Activated naive CD4-positive, alpha-beta T cell treated with anti-CD3 and anti-CD28 coated beads for 36 hours (primary cell): ENCODE data around the gene MSH3. TPM values are rescaled to one million over a fixed set of nuclear protein-coding genes. Genes with fewer than 3 reads are reported as not detected.

Experiments
- CTCF ChIA-PET: fragments of 350-600 bp; sonication (Branson Sonifier 250); formaldehyde crosslinking; loops from one replicate; lab custom pipeline; 2021; ENCODE audit warnings: antibody characterized with exemption; lab: Charles Lee
- DNase-seq: peaks from one replicate; pipeline ENCODE4 v3.0.0-alpha.2; 2020
- H3K27ac Mint-ChIP-seq: one replicate; pipeline ENCODE4 v1.8.0; 2021; ENCODE audit warnings: mild to moderate bottlenecking, mixed read lengths
- H3K27me3 Mint-ChIP-seq: one replicate; pipeline ENCODE4 v1.8.0; 2021; ENCODE audit warnings: low read depth, mixed read lengths
- H3K36me3 Mint-ChIP-seq: one replicate; pipeline ENCODE4 v1.8.0; 2021; ENCODE audit warnings: low read depth, mixed read lengths
- H3K4me1 Mint-ChIP-seq: one replicate; pipeline ENCODE4 v1.8.0; 2021; ENCODE audit warnings: low read depth, mixed read lengths
- H3K4me3 Mint-ChIP-seq: one replicate; pipeline ENCODE4 v1.8.0; 2021; ENCODE audit warnings: mild to moderate bottlenecking, moderate library complexity, mixed read lengths
- H3K9me3 Mint-ChIP-seq: one replicate; pipeline ENCODE4 v1.8.0; 2021; ENCODE audit warnings: mixed read lengths
- intact Hi-C: fragments of 100-400 bp; cut with micrococcal nuclease; formaldehyde crosslinking; loops from one replicate; pipeline ENCODE4 v1.15.1; 2023
- total RNA-seq, 2 experiments: library from RNA; stranded (reverse); gene quantifications; one replicate each; pipeline ENCODE4 v1.2.3, GENCODE V29; 2021

Gene MSH3
- total RNA-seq, 2 experiments from 2014 or later = 25.1 to 25.8 TPM

DNA sequence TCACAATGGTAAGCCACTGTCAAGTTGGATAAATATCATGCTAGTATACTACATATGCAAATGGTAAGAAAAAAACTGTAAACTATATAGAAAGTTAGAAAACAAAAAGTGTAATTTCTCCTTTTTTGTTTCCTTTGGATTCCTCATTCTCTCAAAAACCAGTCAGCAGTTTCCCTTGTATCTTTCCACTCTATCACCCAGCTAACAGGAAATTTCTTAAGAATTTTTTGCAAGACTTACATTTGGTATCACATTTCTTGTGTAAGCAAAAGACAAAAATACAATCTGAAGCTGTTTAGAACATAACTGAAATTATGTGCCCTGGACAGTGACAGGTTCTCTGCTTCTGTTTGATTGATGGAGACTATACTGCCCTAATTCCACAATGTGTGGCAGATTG is 25.2 kb upstream of the MSH3 start:
- no peak overlapping the region for H3K27ac Mint-ChIP-seq

DNA sequence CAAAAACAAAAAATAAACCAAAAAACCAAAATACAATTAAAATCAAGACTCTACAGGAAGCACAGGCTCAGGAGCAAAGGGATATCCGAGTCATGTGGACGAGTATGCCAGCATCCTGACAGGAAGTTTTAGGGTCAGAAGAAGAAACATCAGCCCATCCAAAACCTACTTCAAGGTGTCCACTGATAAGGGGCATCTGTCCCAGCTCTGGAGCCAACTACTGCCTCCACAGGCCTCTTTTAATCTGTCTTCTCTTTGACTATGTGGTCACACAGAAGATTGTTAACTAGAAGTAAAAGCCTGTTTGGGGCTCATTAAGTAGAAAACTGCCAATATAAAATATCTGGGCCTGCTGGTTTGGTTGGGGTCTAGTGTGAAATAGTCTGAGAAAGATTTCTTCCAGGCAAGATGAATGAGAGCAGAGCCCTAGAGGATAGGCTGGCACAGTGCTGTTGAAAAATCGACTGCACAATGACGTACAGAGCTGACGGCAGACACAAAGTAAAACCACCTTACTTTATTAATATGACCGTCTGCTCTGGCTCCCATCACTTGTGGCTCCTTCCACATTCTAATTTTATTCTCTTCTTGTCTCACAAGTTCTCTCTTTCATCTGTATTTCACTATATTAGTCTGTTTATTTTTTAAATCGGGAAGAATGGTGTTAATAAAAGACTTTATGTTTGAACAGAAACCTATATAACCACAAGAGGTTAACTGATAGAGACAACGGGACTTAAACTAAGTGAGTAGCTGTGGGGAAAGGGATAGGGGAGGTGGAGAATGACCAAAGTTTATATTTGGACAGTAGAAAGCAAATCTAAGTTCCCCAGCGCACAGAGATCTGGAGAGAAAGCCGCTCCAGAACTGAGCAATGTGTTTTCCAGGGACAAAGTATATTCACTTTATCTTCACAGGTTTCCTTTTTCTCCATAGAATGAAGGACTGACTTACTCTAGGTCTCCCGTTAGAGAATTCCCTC is 22.9 kb upstream of the MSH3 start:
- CTCF ChIA-PET = no interaction called here

More for the DNA sequence above, 25.2 kb upstream of the MSH3 start:
- no peaks in the 10 kb centered on the region for H3K27me3 Mint-ChIP-seq
- H3K4me3 Mint-ChIP-seq = no peak overlapping the region
- peaks cover 40% of the 10 kb centered on the region for H3K36me3 Mint-ChIP-seq
- intact Hi-C loops = no loop called here
- no peak for DNase-seq
- no peaks in the 10 kb centered on the region for H3K9me3 Mint-ChIP-seq
- peaks cover 2% of the 10 kb centered on the region for H3K4me1 Mint-ChIP-seq
- CTCF ChIA-PET = no interaction called here

GRCh38 chr5:80632700-80633099 is 21.8 kb upstream of the MSH3 start:
- Mint-ChIP-seq H3K27me3 (no peaks in the 10 kb centered on the region), H3K36me3 (peaks cover 53% of the 10 kb centered on the region), H3K9me3 (no peaks in the 10 kb centered on the region), H3K4me3 (no peak overlapping the region), H3K4me1 (peaks cover 5% of the 10 kb centered on the region), H3K27ac (no peak overlapping the region)
- no peak for DNase-seq
- CTCF ChIA-PET = no interaction called here
- intact Hi-C loops = no loop called here

More for the DNA sequence above, 22.9 kb upstream of the MSH3 start:
- Mint-ChIP-seq H3K36me3 (peaks cover 49% of the 10 kb centered on the region), H3K9me3 (no peaks in the 10 kb centered on the region), H3K27ac (no peak overlapping the region), H3K27me3 (no peaks in the 10 kb centered on the region), H3K4me1 (peaks cover 5% of the 10 kb centered on the region), H3K4me3 (no peak overlapping the region)
- DNase-seq = no peak
- intact Hi-C loops = no loop called here

DNA sequence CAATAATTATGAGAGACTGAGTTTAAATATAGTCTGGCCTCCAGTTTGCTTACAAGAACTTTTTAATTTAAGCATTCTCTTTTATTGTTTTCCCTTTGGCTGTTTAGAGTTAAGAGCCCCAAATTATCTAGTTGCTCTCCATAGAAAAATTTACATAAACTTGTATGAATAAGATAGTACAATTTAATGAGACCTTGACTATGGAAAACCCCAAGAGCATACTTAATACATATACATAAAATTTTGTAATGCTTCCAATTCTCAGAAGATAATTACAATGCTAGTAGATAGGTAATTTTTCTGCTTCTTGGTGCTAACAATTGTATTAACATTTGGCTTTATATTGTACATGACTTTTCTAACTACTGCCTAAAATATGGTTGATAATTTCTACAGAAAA is 20.3 kb upstream of the MSH3 start:
- no peak overlapping the region for H3K4me3 Mint-ChIP-seq
- H3K4me1 Mint-ChIP-seq = peaks cover 7% of the 10 kb centered on the region
- H3K9me3 Mint-ChIP-seq = no peaks in the 10 kb centered on the region
- intact Hi-C loops = no loop called here
- no peak for DNase-seq
- no peaks in the 10 kb centered on the region for H3K27me3 Mint-ChIP-seq
- CTCF ChIA-PET = no interaction called here
- no peak overlapping the region for H3K27ac Mint-ChIP-seq
- peaks cover 63% of the 10 kb centered on the region for H3K36me3 Mint-ChIP-seq

GRCh38 chr5:80641353-80641752 is 13.1 kb upstream of the MSH3 start:
- Mint-ChIP-seq H3K4me3 (no peak overlapping the region), H3K27me3 (no peaks in the 10 kb centered on the region), H3K27ac (no peak overlapping the region), H3K4me1 (peaks cover 5% of the 10 kb centered on the region), H3K9me3 (no peaks in the 10 kb centered on the region), H3K36me3 (peaks cover 76% of the 10 kb centered on the region)
- no peak for DNase-seq
- CTCF ChIA-PET = no interaction called here
- intact Hi-C loops = no loop called here

DNA sequence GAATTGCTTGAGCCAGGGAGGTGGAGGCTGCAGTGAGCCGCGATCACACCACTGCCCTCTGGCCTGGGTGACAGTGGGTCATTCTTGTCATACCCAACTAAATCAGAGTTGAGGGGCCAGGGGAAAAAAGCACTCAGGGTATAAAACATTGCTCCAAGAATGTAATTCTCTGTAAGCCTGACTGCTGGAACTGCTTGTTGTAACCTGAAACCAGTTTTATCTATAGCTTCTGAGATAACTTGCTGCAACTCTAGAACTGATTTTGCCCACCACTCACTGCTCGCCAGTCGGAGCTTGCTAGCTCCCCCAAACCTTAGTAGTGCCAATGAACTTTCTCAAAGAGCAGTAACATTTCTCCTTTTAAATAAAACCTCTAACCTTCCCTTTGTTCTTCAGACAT is 9.6 kb upstream of the MSH3 start:
- intact Hi-C loops = no loop called here
- H3K9me3 Mint-ChIP-seq = no peaks in the 10 kb centered on the region
- DNase-seq = no peak
- H3K4me1 Mint-ChIP-seq = peaks cover 3% of the 10 kb centered on the region
- no peak overlapping the region for H3K27ac Mint-ChIP-seq
- CTCF ChIA-PET = interaction anchor here (0.6 kb wide), 1 partner anchor 550 kb away, joined by 3 read pairs; no protein-coding TSS in a partner anchor
- no peak overlapping the region for H3K4me3 Mint-ChIP-seq
- H3K36me3 Mint-ChIP-seq = peaks cover 70% of the 10 kb centered on the region
- no peaks in the 10 kb centered on the region for H3K27me3 Mint-ChIP-seq

- CTCF ChIA-PET = no interaction called here
- Mint-ChIP-seq H3K27me3 (no peaks in the 10 kb centered on the region), H3K36me3 (peaks cover 50% of the 10 kb centered on the region)
Observed at GRCh38 chr5:80646926-80647325, 7.5 kb upstream of the MSH3 start.

GRCh38 chr5:80653502-80653901 is 950 bp upstream of the MSH3 start:
- CTCF ChIA-PET = no interaction called here
- H3K27ac Mint-ChIP-seq = peak overlapping the region; percentile 90
- no peaks in the 10 kb centered on the region for H3K27me3 Mint-ChIP-seq
- peak overlapping the region; percentile 95 for H3K4me3 Mint-ChIP-seq
- peaks cover 22% of the 10 kb centered on the region for H3K4me1 Mint-ChIP-seq
- H3K36me3 Mint-ChIP-seq = peaks cover 30% of the 10 kb centered on the region
- DNase-seq = no peak
- no peaks in the 10 kb centered on the region for H3K9me3 Mint-ChIP-seq
- intact Hi-C loops = loop anchor here (10.0 kb wide), 1 partner anchor 1039 kb away; the partner anchor contains the start of gene TENT2

More at GRCh38 chr5:80646926-80647325, 7.5 kb upstream of the MSH3 start:
- intact Hi-C loops = no loop called here
- DNase-seq = no peak
- H3K27ac Mint-ChIP-seq = no peak overlapping the region
- no peaks in the 10 kb centered on the region for H3K9me3 Mint-ChIP-seq
- no peak overlapping the region for H3K4me3 Mint-ChIP-seq
- H3K4me1 Mint-ChIP-seq = no peaks in the 10 kb centered on the region

GRCh38 chr5:80654054-80654390 is 430 bp upstream of the MSH3 start:
- Mint-ChIP-seq H3K27me3 (no peaks in the 10 kb centered on the region), H3K4me3 (peak overlapping the region; percentile 95), H3K4me1 (peaks cover 22% of the 10 kb centered on the region), H3K9me3 (no peaks in the 10 kb centered on the region), H3K36me3 (peaks cover 29% of the 10 kb centered on the region), H3K27ac (peak overlapping the region; percentile 90)
- peak; percentile 52 for DNase-seq
- intact Hi-C loops = loop anchor here (1.0 to 10.0 kb wide), 9 partner anchors 19 to 1419 kb away; partner anchors contain the start of genes ATG10, FAM151B and TENT2
- CTCF ChIA-PET = interaction anchor here (1.2 kb wide), 1 partner anchor 13 kb away, joined by 3 read pairs; no protein-coding TSS in a partner anchor

GRCh38 chr5:80655231-80655774 is 851 bp downstream of the MSH3 start:
- Mint-ChIP-seq H3K27me3 (no peaks in the 10 kb centered on the region), H3K36me3 (peaks cover 41% of the 10 kb centered on the region), H3K9me3 (no peaks in the 10 kb centered on the region), H3K4me3 (peak overlapping the region; percentile 95), H3K4me1 (peaks cover 28% of the 10 kb centered on the region), H3K27ac (peak overlapping the region; percentile 99)
- DNase-seq = no peak
- intact Hi-C loops = loop anchor here (1.0 to 10.0 kb wide), 10 partner anchors 17 to 1421 kb away; partner anchors contain the start of genes ATG10, RASGRF2, TENT2 and ZCCHC9
- CTCF ChIA-PET = interaction anchor here (1.2 to 1.3 kb wide), 2 partner anchors 11 to 17 kb away, joined by 3 to 5 read pairs; no protein-coding TSS in a partner anchor

DNA sequence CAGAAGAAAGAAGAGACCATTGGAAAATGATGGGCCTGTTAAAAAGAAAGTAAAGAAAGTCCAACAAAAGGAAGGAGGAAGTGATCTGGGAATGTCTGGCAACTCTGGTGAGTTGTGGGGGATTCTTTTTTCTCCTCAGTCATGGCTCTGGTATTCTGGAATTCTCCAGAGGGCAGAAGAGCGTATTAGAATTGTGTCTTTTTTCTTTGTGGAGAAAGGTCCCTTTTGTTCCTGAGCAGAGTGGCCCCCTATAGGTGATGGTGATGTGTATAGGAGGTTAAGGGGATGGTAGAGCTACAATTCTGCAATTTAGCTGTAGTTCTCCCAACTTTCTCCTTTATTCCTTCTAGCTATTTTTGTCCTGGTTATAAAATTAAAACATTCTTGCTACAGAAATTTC is 2.0 kb downstream of the MSH3 start:
- Mint-ChIP-seq H3K27me3 (no peaks in the 10 kb centered on the region), H3K36me3 (peaks cover 46% of the 10 kb centered on the region), H3K4me3 (no peak overlapping the region), H3K9me3 (no peaks in the 10 kb centered on the region), H3K4me1 (peaks cover 30% of the 10 kb centered on the region), H3K27ac (peak overlapping the region; percentile 99)
- CTCF ChIA-PET = interaction anchor here (0.5 to 1.3 kb wide), 5 partner anchors 11 to 693 kb away, joined by 3 to 5 read pairs (median 4); no protein-coding TSS in a partner anchor
- intact Hi-C loops = loop anchor here (5.0 to 10.0 kb wide), 2 partner anchors 564 to 1042 kb away; partner anchors contain the start of gene TENT2
- DNase-seq = no peak

DNA sequence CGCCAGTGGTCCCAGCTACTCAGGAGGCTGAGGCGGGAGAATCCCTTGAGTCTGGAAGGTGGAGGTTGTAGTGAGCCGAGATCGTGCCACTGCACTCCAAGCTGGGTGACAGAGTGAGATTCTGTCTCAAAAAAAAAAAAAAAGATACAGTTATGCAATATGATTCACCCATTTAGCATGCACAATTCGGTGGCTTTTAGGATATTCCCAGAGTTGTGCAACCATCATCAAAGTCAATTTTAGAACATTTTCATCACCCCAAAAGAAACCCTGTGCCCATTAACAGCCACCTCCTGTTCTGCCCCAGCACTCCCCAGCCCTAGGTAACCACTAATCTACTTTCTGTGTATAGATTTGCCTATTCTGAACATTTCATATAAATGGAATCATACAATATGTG is 4.7 kb downstream of the MSH3 start:
- peaks cover 54% of the 10 kb centered on the region for H3K36me3 Mint-ChIP-seq
- H3K27me3 Mint-ChIP-seq = no peaks in the 10 kb centered on the region
- no peak for DNase-seq
- no peaks in the 10 kb centered on the region for H3K9me3 Mint-ChIP-seq
- H3K27ac Mint-ChIP-seq = no peak overlapping the region
- no peak overlapping the region for H3K4me3 Mint-ChIP-seq
- H3K4me1 Mint-ChIP-seq = peaks cover 27% of the 10 kb centered on the region
- CTCF ChIA-PET = no interaction called here
- intact Hi-C loops = loop anchor here (5.0 to 10.0 kb wide), 2 partner anchors 567 to 1044 kb away; partner anchors contain the start of gene TENT2
